HG02973 (cell line): ENCODE measurements around the gene FAM3A.

Source experiments
- ATAC-seq: cut with Tn5 transposase; IDR thresholded peaks from one replicate; pipeline ENCODE4 v1.9.1; 2021; ENCODE audit warnings: moderate library complexity; ENCODE audit not compliant: unreplicated experiment

The FAM3A gene

DNA sequence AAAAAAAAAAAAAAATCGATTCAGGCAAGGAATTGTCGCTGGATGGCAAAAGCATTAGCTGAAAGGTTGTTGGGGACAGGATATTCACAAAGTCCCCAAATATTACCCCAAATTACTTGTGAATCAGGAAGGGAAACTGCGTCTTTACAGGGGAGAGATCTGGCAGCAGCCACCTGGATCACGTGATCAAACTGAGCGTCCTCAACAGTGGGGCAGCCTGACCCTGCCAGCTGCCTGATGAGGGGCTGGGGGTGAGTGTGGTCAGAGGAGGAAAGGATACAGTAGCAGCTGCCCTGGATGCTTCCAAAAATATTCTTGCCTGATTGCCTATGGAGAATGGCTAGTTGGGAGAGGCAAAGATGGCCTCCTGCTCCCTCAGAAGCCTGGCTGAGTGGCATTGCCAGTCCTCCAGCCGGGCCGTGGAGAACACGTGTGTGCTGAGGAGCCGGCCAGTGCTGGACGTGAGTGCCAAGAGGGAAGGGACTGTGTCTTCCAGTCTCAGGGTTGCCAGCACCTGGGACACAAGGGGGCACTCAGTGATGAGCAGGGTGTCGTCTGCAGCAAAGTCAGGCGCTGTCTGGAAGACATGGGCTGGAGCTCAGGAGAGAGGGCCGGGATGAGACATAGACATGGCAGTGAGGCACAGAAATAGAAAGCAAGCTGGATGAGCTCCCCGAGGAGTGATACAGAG, 34.0 kb downstream of the FAM3A start:
- no peak for ATAC-seq

DNA sequence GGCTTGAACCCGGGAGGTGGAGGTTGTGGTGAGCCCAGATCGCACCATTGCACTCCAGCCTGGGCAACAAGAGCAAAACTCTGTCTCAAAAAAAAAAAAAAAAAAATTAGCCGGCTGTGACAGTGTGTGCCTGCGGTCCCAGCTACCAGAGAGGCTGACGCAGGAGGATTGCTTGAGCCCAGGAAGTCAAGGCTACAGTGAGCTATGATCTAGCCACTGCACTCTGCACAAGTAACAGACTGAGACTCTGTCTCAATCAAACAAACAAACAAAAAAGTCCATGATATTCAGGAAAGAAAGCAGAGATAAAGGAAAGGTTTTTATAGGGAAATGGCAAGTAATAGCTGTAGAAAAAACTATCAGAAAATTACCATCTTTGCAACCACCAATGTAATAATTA, 34.8 kb downstream of the FAM3A start:
- ATAC-seq: no peak

DNA sequence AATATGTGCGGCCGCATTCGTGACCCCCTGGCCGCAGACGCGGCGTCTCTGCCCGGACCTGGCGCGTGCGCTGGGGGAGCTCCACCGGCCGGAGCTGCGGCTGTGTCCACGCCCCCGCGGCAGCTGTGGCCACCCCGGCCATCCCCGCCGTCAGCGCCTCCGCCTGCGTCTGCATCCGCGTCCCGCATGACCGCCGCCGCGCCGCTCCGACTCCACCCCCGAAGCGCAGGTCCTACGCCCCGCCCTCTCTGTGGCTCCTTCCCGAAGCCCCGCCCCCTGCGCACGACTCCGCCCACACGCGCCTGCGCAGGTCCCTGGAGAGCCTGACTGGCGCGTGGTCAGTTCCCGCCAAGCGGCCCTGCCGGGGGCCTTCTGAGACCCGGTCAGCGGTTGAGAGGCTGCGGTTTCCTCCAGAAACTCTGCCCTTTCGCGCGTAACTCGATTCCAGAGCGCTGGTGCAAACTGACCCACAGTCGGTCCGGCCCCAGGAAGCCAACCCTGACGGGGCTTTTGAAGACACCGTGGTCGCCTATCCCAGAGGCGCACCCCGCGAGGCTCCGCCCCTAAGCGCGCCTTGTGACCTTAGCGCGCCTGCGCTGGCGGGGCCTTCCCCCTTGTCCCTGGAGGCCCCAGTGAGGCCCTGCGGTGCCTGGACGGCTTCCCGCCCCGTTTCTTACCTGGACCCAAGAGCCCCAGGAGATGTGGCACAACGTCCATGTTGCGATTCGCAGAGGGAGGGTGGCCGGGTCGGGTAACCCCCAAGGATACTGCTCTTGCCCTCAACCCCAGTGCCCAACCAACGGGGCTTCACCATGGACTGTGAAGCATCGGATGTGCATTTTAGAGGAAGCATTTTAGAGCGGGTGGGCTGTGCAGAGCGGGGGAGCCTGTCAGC, 37.1 kb downstream of the FAM3A start, which contains the start of gene LAGE3:
LAGE3 (minus strand) TSS at position 554 of the 895 bp plus-strand sequence; CDS start at position 188, 366 bp downstream.
- peak; percentile 81 for ATAC-seq

DNA sequence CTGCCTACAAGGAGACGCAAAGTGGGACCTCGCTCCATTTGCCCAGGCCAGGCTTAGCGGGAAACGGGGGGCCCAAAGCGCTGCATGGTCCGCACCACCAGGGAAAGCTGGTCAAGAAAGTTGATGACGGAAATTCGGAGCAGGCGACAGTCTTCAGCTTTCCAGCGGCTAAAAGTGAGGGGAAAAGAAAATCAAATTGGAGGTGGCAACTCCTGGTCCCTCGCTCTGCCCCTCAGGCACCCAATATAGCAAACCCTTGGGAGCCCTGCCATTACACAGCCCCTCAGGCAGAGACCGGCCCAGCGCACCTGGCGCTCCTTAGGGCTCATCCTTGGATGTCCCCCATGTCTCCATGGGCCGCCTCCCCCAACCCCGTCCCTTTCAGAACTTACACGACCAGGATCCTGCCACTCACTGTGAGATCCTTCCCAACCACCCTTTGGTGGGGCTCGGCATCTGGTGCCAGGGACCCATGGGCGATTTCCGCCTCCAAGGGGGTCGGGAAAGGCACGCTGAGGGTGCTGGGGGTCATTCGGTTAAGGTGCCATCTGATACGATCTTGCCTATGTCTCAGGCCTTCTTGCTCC, 38.0 kb downstream of the FAM3A start:
- no peak for ATAC-seq

DNA sequence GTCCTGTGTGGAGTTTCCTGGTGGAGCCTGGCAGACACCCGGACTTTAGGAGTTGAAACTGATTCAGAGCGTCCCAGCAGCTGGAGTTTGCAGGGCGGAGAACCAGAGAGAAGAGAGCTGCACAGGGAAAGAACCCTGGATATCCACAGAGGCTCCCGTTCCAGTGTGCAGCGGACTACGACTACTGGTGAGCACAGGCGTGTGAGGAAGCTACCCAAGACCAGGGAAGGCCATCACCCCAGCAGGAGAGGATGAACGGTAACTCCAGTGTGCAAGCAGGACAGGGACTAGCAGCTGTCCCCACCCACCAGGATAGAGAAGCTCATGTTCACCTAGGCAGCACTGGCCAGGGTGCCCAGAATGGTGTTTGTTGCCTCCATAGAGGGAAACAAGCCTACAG, 39.2 kb downstream of the FAM3A start:
- no peak for ATAC-seq

DNA sequence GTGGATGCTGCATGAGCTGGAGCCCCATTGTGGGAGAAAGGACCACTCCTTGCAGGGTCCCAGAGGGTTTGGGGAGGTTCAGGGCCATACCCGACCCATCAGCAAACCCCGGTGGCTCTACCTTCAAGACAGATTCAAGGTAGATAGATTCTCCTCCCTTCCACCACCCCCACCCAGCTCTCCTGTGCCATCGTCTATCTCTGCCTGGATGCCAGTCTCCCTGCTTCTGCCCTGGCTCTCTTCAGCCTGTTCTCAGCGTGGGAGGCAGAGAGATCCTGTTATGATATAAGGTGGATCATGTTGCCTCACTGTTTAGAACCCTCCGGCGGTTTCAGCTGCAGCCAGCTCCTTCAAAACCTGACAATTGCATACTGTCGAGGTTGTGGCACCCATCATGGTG, 42.3 kb downstream of the FAM3A start:
- no peak for ATAC-seq

DNA sequence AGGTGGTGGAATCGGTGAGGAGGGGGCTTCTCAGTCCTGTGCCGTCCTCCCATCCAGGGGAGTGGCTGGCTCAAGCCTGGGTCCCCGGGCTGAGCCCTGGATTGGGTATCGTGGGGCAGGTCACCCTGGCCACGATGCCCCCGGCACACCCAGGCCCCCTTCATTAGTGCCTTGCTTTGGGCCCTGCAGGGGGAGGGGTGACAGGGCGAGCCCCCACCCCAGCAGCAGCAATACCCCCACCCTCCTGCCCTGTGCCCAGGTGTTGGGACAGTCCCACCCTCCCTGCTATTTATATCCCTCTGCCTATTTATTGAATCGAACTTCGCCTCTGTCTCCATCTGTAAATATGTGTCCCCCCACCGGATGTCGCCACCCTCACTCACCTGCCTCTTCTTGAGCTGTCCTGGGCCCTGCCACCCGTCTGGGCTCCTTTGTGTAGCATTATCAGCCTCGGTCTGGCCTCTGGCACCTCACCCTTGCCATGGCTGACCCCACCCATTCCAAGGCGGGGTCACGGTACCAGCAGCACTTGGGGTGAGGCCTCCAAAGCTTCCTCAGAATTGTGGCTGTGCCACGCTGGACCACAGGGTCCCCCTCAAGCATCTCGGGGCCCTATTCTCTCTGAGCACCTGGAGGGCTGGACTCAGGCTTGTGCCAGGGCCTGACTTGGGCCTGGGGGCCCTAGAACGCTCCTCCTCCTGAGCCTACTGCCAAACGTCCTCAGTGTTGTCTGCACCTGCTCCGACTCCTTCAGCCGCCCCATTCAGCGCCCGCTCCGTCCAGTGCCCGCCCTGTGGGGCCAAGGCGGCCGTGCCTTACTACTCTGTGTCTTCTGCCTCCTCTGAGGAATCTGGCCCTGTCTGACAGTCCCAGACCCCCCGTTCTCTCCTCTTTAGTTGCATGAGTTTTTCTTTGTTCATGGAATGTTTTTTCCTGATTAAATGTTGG, 43.1 kb downstream of the FAM3A start:
- no peak for ATAC-seq

DNA sequence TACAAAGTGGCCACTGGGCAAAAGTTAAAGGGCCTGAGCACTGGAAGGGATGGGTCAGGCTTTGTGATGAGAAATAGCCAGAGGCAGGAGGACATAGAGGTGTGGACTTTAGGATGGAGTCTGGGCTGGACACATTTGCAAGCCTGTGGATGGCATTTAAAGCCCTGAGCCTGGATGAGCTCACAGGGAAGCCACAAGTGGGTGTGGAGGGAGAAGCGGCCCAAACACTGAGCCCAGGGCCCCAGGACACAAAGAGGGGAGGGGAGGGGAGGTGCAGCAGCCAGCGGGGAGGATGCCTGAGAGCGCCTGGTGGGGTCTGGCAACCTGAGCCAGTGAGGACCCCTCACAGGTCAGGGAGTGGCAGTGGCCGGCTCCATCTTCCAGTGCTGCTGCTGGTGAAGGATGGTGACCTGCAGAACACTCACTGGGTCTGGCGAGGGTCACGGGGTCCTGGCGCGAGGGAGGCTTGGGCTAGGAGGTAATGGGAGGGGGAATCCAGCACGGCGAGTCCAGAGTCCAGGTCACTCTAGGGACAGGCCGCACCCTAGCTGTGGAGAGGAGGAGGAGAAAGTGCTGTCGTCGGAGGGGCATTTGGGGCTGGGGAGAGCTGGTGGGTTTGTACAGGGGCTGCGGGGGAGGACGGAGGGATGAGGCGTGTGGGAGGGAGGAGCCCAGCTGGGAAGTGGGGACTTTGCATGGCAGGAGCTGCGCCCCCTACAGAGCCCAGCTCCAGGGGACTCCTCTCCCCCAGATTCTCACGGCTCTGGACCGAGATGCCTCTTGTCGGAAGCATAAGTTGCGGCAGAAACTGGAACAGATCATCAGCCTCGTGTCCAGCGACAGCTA, 44.0 kb downstream of the FAM3A start:
- ATAC-seq: no peak

DNA sequence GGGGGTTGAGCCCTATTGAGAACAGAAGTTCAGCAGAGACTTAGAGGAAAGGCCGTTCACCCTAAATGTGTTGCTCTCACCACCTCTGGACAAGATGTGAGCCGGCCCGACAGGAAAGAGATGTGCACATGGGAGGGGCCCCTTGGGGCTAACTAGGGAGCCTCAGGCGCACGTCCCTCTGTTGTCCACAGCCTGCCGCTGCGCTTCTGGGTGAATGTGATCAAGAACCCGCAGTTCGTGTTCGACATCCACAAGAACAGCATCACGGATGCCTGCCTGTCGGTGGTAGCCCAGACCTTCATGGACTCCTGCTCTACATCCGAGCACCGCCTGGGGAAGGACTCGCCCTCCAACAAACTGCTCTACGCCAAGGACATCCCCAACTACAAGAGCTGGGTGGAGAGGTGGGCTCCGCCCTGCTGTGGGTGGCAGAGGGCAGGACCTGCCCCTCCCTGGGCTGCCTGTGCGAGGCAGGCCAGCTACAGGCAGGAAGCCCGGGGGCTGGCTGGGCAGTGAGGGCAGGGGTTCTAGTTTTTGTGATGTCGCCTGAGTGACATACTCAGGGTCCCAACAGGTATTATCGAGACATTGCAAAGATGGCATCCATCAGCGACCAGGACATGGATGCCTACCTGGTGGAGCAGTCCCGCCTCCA, 45.0 kb downstream of the FAM3A start:
- no peak for ATAC-seq

DNA sequence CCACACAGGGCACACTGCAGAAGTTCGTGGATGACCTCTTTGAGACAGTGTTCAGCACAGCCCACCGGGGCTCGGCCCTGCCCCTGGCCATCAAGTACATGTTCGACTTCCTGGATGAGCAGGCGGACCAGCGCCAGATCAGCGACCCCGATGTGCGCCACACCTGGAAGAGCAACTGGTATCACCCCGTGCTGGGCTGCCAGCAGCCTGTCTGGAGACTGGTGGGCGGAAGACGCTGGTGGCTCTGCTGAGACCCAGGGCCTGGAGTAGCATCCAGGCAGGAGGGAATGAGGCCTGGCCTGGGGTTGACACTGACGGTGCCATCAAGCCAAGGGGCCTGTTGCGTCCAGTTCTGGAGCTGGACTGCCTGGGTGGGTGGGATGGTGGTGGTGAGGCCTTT, 45.6 kb downstream of the FAM3A start:
- no peak for ATAC-seq

DNA sequence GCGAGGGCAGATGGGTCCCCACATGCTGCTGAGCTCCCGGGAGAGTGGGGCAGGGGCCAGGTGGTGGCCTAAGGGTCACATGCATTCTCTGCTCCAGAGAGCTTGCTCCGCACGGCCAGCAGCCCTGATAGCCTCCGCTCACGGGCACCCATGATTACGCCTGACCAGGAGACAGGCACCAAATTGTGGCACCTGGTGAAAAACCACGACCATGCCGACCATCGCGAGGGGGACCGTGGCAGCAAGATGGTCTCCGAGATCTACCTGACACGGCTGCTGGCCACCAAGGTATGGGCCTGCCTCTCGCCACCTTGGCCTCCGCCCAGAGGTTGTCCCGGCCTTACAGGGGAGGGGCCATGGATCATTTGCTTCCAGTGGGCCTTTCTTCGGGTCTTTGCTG, 46.2 kb downstream of the FAM3A start:
- ATAC-seq: no peak

DNA sequence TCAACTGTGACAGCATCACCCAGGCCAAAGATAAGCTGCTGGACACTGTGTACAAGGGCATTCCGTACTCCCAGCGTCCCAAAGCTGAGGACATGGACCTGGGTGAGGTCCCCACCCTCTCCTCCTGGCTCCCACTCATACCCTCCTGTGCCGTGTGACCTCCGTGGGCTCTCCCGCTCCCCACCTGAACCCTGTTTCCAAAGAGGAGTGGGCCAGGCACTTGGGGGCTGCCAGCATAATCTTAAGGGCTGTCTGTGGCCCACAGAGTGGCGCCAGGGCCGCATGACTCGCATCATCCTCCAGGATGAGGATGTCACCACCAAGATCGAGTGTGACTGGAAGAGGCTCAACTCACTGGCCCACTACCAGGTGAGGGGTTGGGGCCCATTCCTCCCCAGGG, 46.9 kb downstream of the FAM3A start:
- ATAC-seq: no peak

DNA sequence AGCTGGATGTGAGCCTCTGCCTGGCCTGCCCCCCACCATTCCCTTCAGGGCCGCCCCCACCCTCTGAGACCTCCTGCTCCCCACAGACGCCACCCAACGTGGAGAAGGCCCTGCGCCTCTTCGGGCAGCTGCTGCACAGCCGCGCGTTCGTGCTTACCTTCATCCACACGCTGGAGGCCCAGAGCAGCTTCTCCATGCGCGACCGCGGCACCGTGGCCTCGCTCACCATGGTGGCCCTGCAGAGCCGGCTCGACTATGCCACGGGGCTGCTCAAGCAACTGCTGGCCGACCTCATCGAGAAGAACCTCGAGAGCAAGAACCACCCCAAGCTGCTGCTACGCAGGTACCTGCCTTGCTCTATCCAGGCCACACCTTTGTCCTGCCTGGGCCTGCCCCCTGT, 47.8 kb downstream of the FAM3A start:
- no peak for ATAC-seq

DNA sequence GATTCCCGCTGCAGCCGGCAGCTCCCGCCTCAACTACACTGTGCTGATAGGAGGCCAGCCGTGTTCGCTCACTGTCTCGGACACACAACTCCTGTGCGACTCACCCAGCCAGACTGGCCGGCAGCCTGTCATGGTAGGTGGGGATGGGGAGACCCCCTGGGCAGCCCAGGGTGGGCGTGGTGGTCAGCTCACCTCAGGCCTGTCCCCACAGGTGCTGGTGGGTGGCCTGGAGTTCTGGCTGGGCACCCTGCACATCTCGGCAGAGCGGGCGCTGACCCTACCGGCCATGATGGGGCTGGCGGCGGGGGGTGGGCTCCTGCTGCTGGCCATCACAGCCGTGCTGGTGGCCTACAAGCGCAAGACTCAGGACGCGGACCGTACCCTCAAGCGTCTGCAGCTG, 48.5 kb downstream of the FAM3A start:
- no peak for ATAC-seq

DNA sequence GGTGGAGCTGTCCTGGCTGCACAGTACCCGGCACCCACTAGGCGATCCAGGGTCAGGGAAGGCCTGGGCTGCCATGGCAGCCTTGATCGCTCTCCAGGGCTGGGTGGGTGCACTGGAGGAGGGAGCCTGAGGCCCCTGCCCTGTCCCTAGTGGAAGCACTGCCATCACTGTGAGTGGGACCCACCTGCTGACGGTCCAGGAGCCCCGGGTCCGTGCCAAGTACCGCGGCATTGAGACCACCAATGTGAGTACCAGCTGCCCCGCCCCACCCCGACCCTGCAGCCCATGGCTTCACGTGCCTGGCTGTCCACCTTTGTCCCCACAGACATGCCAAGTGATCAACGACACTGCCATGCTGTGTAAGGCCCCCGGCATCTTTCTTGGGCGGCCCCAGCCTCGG, 49.1 kb downstream of the FAM3A start:
- no peak for ATAC-seq

DNA sequence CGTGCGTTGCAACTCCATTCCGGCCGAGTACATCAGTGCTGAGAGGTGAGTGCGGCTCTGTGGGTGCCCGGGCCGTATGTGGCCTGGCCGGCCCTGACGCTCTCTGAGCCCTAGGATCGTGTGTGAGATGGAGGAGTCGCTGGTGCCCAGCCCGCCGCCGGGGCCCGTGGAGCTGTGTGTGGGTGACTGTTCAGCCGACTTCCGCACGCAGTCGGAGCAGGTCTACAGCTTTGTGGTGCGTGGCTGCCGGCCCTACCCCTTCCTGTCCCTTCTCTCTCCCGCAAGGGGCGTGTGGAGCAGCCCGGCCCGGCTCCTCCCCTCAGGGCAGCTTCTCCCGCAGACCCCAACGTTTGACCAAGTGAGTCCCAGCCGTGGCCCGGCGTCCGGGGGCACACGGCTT, 50.0 kb downstream of the FAM3A start:
- no peak for ATAC-seq

DNA sequence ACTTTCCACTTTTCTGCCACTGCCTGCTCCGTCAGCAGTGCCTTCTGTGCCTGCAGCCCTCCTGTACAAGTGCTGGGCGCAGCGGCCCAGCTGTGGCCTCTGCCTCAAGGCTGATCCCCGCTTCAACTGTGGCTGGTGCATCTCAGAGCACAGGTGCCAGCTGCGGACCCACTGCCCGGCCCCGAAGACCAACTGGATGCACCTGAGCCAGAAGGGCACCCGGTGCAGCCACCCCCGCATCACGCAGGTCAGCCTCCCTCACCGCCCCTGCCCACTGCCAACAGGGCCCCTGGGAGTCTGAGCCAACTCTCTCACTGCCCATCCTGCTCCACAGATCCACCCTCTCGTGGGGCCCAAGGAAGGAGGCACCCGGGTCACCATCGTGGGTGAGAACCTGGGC, 50.4 kb downstream of the FAM3A start:
- ATAC-seq: no peak

DNA sequence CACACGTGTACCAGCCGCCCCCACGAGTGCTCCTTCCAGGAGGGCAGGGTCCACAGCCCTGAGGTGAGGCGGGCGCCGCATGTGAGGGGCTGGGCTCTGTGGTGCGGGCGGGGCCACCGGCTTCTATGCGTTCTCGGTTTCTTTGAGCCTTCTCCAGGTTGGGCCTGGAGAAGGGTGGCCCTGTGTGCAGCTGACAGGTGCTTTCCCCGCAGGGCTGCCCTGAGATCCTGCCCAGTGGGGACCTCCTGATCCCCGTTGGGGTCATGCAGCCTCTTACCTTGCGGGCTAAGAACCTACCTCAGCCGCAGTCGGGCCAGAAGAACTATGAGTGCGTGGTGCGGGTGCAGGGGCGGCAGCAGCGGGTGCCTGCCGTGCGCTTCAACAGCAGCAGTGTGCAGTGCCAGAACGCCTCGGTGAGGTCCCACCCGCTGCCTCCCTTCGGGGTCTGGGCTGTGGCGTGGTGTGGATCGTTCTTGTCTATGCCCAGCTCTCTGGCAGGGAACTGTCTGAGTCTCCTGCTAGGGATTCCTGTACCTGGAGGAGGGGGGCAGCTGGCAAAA, 51.1 kb downstream of the FAM3A start:
- no peak for ATAC-seq

DNA sequence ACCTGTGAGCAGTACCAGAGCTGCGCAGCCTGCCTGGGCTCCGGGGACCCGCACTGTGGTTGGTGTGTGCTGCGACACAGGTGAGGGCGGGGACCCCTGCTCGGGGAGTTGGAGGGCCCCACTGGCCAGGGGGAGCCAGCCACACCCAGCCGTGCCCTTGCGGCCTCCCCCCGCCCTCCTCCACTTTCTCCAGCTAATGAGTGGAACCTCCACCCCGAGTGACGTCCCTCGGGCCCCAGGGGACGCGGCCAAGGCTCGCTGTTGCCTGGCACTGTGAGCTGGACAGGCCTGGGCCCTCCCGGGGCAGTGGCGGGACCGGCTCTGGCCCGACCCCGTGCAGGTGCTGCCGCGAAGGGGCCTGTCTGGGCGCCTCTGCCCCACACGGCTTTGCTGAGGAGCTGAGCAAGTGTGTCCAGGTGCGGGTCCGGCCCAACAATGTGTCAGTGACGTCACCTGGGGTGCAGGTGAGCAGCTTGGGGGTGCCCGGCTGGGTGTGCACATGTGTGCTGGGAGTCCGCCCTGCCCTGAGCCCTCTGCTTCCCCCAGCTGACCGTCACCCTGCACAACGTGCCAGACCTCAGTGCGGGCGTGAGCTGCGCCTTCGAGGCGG, 52.3 kb downstream of the FAM3A start:
- no peak for ATAC-seq
